HG02759 (cell line): ENCODE measurements around the gene ATP1A2.

ENCODE experiments used
- ATAC-seq: cut with Tn5 transposase; IDR thresholded peaks from one replicate; pipeline ENCODE4 v1.9.1; 2021; ENCODE audit warnings: mild to moderate bottlenecking, moderate library complexity; ENCODE audit not compliant: unreplicated experiment

The ATP1A2 gene

DNA sequence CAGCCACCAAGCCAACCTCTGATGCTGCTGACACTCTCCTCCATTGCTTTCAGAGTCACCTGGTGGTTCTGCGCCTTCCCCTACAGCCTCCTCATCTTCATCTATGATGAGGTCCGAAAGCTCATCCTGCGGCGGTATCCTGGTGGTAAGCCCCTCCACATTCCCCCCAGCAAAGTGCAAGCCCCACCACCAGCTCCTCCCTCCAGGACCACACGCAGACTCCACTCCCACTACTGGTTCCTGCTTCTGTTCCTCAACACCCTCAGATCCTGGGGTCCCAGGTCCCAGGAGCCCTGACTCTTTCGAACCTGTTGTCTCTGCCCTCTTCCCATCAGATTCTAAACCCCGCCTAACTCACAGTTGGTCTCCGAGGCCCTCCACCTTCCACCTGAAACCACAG lies 24.3 kb downstream of the ATP1A2 start:
- ATAC-seq, result no peak

DNA sequence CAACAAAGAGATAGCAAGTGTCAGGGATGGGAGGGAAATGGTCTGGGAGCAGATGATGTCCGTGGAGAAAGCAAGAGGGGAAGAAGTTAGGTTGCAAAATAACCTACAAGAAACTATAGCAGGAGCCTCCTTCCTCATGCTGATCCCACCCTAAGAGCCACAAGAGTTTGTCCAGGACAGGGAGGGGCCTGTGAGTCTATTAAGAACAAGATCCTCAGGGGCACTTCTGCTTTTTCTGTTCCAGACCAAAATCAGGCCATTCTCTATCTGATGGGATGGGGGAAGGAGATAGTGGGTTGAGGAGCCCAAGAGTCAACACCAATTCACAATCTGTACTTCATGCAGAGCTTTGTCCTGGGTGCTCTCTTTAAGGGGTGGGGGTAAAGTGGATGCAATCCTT lies 28.1 kb downstream of the ATP1A2 start:
- ATAC-seq, result no peak

GRCh38 chr1:160144921-160145320 lies 29.4 kb downstream of the ATP1A2 start:
- ATAC-seq, result no peak

GRCh38 chr1:160146107-160146506 lies 30.5 kb downstream of the ATP1A2 start:
- no peak for ATAC-seq

- ATAC-seq, result no peak
Measured at GRCh38 chr1:160148121-160148520, 32.6 kb downstream of the ATP1A2 start.

GRCh38 chr1:160149233-160149632 lies 33.7 kb downstream of the ATP1A2 start:
- no peak for ATAC-seq

- ATAC-seq, result no peak
Measured at GRCh38 chr1:160149716-160150115, 34.2 kb downstream of the ATP1A2 start.

DNA sequence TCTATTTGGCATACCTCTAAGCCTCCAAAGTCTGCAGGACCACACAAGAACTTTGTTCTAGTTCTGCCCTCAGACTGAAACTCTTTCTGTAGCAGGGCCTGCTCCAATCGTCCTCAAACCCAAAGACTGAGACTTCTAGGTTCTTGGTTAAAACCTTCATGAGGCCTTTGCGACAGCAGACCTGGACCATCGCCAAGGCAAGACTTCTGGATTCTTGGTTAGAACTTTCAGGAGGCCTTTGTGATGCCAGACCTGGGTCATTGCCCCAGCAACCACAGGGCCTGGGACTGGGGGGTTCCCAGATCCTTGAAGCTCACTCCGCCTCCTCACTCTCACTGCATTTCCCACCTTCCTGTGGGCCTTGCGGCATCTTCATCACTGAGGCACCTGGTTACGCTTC lies 35.7 kb downstream of the ATP1A2 start, which contains the start of gene ATP1A4:
Gene ATP1A4, plus strand, starts transcription at position 301 of the 400 bp plus-strand sequence. CDS start 438 bp downstream, outside the sequence.
- ATAC-seq, result no peak

DNA sequence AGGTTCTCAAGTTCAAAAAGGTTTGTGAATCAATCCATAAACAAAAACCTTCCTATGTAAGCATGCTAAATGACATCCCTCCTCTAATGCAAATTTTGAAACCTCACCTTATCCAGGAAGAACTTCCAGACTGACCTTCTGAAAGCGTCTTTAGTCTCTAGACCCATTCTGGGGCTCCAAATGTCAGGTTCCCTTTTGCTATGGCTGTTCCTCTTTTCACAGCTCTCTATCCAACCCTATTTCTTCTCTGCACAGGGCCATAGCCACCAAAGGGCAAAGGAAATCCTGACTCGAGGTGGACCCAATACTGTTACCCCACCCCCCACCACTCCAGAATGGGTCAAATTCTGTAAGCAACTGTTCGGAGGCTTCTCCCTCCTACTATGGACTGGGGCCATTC lies 39.2 kb downstream of the ATP1A2 start:
- no peak for ATAC-seq

DNA sequence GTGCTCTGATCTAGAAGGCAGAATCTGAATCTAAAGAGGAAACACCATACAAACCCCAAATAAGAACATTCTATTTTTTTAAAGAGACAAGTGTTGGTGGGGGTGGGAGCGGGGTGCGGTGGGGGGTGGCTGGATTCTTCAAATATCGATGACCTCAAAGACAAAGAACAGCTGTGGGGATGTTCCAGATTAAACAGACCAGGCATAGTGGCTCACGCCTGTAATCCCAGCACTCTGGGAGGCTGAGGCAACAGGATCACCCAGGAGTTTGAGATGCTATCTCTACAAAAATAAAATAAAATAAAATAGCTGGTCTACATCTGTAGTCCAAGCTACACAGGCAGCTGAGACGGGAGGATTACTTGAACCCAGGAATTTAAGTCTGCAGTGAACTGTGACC lies 40.8 kb downstream of the ATP1A2 start:
- no peak for ATAC-seq

- no peak for ATAC-seq
Measured at GRCh38 chr1:160157174-160157573, 41.6 kb downstream of the ATP1A2 start.

GRCh38 chr1:160158031-160158430 lies 42.5 kb downstream of the ATP1A2 start:
- ATAC-seq, result no peak

GRCh38 chr1:160158534-160158933 lies 43.0 kb downstream of the ATP1A2 start:
- ATAC-seq, result no peak

DNA sequence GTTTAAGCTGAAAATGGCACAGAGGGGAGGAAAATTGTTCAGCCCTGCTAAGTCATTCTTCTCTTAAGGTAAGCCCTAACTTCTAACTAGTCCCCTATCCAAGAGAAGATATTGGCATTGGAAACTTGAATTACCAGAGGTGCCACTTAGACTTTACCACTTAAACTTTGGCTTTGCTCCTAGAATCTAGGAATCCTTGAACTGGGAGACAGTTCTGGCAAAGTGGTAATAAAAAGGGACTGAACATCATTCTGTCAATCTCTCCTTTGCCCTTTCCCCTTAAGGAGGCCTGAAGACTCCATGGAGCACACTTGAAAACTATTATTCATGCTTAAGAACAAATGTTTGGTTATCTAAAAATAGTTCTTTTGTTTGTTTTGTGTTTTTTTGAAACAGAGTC lies 44.3 kb downstream of the ATP1A2 start:
- no peak for ATAC-seq

GRCh38 chr1:160161965-160162705 lies 46.6 kb downstream of the ATP1A2 start:
- ATAC-seq, result no peak

- ATAC-seq, result no peak
Measured at GRCh38 chr1:160162931-160163330, 47.4 kb downstream of the ATP1A2 start.

DNA sequence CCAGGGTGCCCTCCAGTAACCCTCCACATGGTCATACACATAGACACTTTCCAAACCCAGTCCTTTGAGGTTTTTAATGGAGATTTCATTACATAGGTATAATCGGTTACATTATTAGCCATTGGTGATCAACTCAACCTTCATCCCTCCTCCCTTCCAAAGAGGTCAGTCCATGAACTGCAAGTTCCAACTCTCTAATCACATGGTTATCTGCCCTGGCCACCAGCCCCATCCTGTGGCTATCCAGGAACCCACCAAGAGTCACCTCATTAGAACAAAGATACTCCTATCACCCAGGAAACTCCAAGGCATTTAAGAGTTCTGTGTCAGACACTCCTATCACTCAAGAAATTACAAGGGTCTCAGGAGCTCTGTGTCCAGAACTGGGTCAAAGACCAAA lies 48.1 kb downstream of the ATP1A2 start:
- ATAC-seq, result no peak

- ATAC-seq, result no peak
Measured at GRCh38 chr1:160164121-160164520, 48.6 kb downstream of the ATP1A2 start.

- no peak for ATAC-seq
Measured at GRCh38 chr1:160166166-160166868, 50.8 kb downstream of the ATP1A2 start.

DNA sequence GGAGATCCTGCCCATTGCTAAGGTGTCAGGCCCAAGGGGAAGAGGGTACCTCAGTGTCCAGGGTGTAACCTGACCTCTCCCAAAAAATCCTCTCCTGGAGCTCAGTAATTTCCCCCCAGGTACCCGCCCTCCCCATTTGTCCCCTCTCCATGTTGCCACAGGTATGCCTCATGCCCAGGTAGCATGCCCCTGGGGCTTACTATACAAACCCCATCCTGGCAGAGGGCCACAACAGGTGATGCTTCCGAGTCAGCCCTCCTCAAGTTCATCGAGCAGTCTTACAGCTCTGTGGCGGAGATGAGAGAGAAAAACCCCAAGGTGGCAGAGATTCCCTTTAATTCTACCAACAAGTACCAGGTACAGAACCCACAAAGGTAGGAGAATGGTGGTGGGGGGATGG lies 51.5 kb downstream of the ATP1A2 start:
- ATAC-seq, result no peak

DNA sequence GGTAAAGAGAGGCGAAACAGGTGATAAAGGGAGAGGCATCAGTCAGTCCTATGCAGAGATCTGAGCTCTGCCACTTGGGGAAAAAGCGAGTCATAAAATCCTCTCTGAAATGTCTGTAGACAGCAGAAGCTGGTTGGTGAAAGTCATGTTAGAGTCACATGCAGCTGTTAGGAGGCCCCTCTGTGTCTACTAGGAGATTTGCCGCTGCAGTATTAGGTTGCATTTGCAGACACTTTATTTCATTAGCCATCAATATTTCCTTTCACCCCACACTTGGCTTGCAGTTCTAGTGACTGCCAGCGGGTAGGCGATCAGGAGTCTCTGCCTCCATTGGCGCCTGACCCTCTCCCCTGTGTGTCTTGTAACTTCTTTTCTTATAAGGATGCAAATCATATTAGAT lies 52.0 kb downstream of the ATP1A2 start:
- ATAC-seq, result no peak

DNA sequence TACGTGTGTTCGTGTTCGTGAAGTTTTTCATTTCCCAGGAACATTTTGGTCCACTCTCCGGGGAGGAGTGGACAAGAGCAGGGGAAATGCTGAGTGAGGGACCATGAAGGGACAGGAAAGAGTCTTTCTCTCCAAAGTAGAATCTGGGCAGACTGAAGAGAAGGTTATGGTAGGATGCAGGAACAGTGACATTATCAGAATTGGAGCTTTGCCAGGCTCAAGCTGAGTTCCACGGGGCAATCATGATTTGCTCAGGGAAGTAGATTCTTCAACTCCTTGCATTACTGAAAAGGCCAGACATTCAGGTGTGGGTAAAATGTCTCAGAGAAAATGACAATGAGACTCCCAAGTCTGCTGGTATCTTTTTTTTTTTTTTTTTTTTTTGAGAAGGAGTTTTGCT lies 52.5 kb downstream of the ATP1A2 start:
- ATAC-seq, result no peak
